ENCODE measurements around the gene MPG. TPM values are rescaled to one million over a fixed set of nuclear protein-coding genes. Genes with fewer than 3 reads are reported as not detected.

The MPG gene
- total RNA-seq, 3 donors from 2014 or later (not counting 1 experiment from before 2014, with no cell fraction given), result 29.9 to 34.3 (median 31.5) TPM

DNA sequence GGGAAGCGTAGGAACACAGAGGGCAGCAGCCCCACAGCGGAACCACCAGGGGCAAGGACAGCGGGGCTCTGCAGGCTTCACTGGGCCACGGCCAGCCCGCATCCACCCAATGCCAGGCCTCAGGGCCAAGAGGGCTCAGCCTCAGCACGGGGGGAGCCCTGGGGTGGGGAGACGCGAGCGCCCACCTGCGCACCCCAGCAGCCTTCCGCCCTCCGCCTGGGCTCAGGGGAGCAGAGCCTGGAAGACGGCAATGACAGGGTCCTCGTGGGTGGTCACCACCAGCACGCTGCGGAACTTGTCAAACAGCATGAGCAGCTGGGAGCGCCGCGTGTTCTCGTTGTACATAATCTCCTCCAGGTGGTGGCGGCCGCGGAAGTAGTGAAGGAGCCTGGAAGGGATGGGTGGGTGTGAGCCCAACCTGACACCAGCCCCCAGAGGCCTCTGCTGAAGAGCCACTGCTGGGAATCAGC lies 8.5 kb downstream of the MPG start:
- Histone ChIP-seq H3K9me3 (ENCODE audit: control insufficient read depth, insufficient read depth, low read length) (no peaks in the 10 kb centered on the region), H3K4me3 (ENCODE audit: low read length) (no peak overlapping the region), H3K27ac (ENCODE audit: low read length) (no peak overlapping the region), H3K27me3 (ENCODE audit: control insufficient read depth, insufficient read depth, low read length) (no peaks in the 10 kb centered on the region), H3K36me3 (ENCODE audit: control insufficient read depth, insufficient read depth, low read length) (peaks cover 28% of the 10 kb centered on the region), H3K4me1 (ENCODE audit: control insufficient read depth, insufficient read depth, low read length) (peaks cover 38% of the 10 kb centered on the region)
- TF ChIP-seq, protein P1, sequence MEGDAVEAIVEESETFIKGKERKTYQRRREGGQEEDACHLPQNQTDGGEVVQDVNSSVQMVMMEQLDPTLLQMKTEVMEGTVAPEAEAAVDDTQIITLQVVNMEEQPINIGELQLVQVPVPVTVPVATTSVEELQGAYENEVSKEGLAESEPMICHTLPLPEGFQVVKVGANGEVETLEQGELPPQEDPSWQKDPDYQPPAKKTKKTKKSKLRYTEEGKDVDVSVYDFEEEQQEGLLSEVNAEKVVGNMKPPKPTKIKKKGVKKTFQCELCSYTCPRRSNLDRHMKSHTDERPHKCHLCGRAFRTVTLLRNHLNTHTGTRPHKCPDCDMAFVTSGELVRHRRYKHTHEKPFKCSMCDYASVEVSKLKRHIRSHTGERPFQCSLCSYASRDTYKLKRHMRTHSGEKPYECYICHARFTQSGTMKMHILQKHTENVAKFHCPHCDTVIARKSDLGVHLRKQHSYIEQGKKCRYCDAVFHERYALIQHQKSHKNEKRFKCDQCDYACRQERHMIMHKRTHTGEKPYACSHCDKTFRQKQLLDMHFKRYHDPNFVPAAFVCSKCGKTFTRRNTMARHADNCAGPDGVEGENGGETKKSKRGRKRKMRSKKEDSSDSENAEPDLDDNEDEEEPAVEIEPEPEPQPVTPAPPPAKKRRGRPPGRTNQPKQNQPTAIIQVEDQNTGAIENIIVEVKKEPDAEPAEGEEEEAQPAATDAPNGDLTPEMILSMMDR (IDR thresholded peaks at IDR 0.05), result no peak
- Mint-ChIP-seq H3K4me3 (no peak overlapping the region), H3K9me3 (no peaks in the 10 kb centered on the region), H3K36me3 (no peaks in the 10 kb centered on the region), H3K27ac (peak overlapping the region in 1 of 2 donors; percentile 87), H3K27me3 (ENCODE audit: low read depth in 2 of 2) (no peaks in the 10 kb centered on the region), H3K4me1 (peaks cover 19 to 30% of the 10 kb centered on the region in 2 donors)
- WGBS (ENCODE audit: insufficient coverage), result 94% methylated on average over 23 of the region's 23 CpGs
- no peak for DNase-seq
- no peak for ATAC-seq
- intact Hi-C loops (cut with micrococcal nuclease), result no loop called here

DNA sequence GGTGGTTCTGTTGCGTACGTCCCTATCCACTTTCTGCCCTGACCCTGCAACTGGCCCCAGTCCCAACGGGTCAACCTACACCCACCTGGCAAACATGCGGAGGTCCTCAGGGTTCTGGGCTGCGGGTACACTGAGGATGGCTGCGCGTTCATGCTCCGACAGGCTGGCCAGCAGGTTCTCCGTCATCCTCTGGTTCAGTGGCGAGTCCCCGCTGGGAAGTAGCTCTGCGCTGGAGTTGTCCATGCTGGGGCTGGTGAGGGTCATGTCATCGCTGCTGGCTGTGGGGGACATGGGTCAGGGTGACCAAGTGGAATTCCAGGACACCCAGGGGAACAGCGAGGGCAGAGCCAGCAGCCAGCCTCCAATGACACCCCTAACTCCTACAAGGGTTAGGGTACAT lies 10.6 kb downstream of the MPG start:
- intact Hi-C loops (cut with micrococcal nuclease), result no loop called here
- Histone ChIP-seq H3K4me3 (ENCODE audit: low read length) (no peak overlapping the region), H3K4me1 (ENCODE audit: control insufficient read depth, insufficient read depth, low read length) (peaks cover 30% of the 10 kb centered on the region), H3K27ac (ENCODE audit: low read length) (no peak overlapping the region), H3K9me3 (ENCODE audit: control insufficient read depth, insufficient read depth, low read length) (no peaks in the 10 kb centered on the region), H3K36me3 (ENCODE audit: control insufficient read depth, insufficient read depth, low read length) (peaks cover 33% of the 10 kb centered on the region), H3K27me3 (ENCODE audit: control insufficient read depth, insufficient read depth, low read length) (no peaks in the 10 kb centered on the region)
- H3K36me3 Mint-ChIP-seq, result no peaks in the 10 kb centered on the region
- no peaks in the 10 kb centered on the region for H3K27me3 Mint-ChIP-seq (ENCODE audit: low read depth in 2 of 2)
- 97% methylated on average over 14 of the region's 14 CpGs for WGBS (ENCODE audit: insufficient coverage)
- DNase-seq (no peak), ATAC-seq (no peak)
- no peaks in the 10 kb centered on the region for H3K9me3 Mint-ChIP-seq
- no peak overlapping the region for H3K4me3 Mint-ChIP-seq
- no peak overlapping the region for H3K27ac Mint-ChIP-seq
- TF ChIP-seq, protein P1 (IDR thresholded peaks at IDR 0.05), result no peak
- H3K4me1 Mint-ChIP-seq, result peaks cover 16 to 23% of the 10 kb centered on the region in 2 donors

DNA sequence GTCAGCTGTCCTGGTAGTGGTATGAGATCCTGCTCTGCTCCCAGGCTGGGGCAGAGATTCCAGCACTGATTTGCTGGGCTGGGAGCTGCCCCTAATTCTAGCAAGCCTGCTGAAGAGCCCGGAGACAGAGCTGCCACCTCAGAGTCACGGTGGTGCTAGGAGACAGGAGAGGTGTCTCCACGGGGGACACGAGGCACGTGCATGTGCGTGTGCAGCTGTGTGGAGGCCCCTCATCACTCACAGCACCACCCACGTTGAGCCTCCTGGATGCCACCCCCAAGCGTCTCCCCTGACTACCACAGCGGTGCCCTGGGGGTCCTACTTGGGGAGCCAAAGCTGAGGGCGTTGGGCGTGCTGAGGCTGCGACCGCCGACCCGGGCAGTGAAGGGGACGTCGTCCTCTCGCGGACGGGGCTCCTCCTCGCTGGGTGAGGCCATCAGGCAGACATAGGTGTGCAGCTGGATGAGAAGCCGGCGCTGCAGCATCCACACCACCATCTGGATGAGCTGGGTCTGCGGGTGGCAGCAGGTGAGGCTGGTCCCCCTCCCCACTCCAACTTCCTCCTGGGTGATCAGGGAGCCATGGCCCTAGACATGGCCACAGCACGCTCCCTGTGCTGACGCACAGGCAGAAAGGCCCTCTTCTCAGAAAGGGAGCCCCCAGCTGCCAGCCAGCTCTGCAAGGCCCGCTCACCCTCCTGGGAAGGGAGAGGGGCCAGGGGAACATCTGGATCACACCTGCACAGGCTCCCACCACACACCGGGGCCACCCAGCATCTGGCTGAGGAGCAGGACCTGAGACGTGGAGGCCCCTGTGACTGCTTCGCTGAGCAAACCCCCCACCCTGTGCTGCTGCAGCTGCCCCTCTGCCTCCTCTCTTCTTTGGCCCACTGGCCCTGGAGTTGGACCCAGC lies 11.6 kb downstream of the MPG start:
- Mint-ChIP-seq H3K4me3 (no peak overlapping the region), H3K36me3 (no peaks in the 10 kb centered on the region)

More for the DNA sequence above, 11.6 kb downstream of the MPG start:
- TF ChIP-seq, protein P1 (IDR thresholded peaks at IDR 0.05), result no peak
- Histone ChIP-seq H3K27me3 (ENCODE audit: control insufficient read depth, insufficient read depth, low read length) (no peaks in the 10 kb centered on the region), H3K27ac (ENCODE audit: low read length) (no peak overlapping the region), H3K9me3 (ENCODE audit: control insufficient read depth, insufficient read depth, low read length) (no peaks in the 10 kb centered on the region), H3K36me3 (ENCODE audit: control insufficient read depth, insufficient read depth, low read length) (peaks cover 35% of the 10 kb centered on the region), H3K4me3 (ENCODE audit: low read length) (no peak overlapping the region), H3K4me1 (ENCODE audit: control insufficient read depth, insufficient read depth, low read length) (peaks cover 19% of the 10 kb centered on the region)
- intact Hi-C loops (cut with micrococcal nuclease), result no loop called here
- 95% methylated on average over 30 of the region's 30 CpGs for WGBS (ENCODE audit: insufficient coverage)
- no peak overlapping the region for H3K27ac Mint-ChIP-seq
- peaks cover 7 to 13% of the 10 kb centered on the region in 2 donors for H3K4me1 Mint-ChIP-seq
- DNase-seq (no peak), ATAC-seq (no peak)
- H3K9me3 Mint-ChIP-seq, result no peaks in the 10 kb centered on the region
- H3K27me3 Mint-ChIP-seq (ENCODE audit: low read depth in 2 of 2), result no peaks in the 10 kb centered on the region
